IMR-90 (cell line): ENCODE data around the gene NTM. TPM values are rescaled to one million over a fixed set of nuclear protein-coding genes. Genes with fewer than 3 reads are reported as not detected.

ENCODE experiments used
- ATAC-seq: fragments of 200-7000 bp; cut with Tn5 transposase; 2 replicates; pipeline ENCODE4 v1.9.1; 2020; ENCODE audit warnings: low read depth, mild to moderate bottlenecking, moderate library complexity
- BruUV-seq: library from RNA; stranded (reverse); fragments of 400-500 nt; replicated peaks from 2 replicates; lab custom pipeline; 2021; lab: Mats Ljungman, UMichigan
- CTCF ChIA-PET: fragments of 300-600 bp; formaldehyde crosslinking; extraction: SDS; loops from one replicate; lab custom pipeline; 2021; ENCODE audit warnings: antibody characterized with exemption; lab: Yijun Ruan, JAX
- POLR2A ChIA-PET: fragments of 300-600 bp; sonication (Branson Sonifier 250); formaldehyde crosslinking; loops from one replicate; lab custom pipeline; 2022; ENCODE audit warnings: antibody characterized with exemption; ENCODE audit not compliant: unreplicated experiment; lab: Charles Lee
- DNase-seq: peaks from one replicate; pipeline ENCODE4 v3.0.0; 2013
- H2AFZ ChIP-seq: replicated peaks from 2 replicates; pipeline ENCODE3; 2013; ENCODE audit warnings: low read length, mild to moderate bottlenecking; ENCODE audit not compliant: poor library complexity
- H2AK5ac ChIP-seq: 2 replicates; pipeline ENCODE4 v1.6.1; 2013; ENCODE audit warnings: low read depth, low read length, inconsistent platforms
- H2AK9ac ChIP-seq: replicated peaks from 2 replicates; pipeline ENCODE3; 2013; ENCODE audit warnings: mild to moderate bottlenecking, low read depth, low read length, moderate library complexity; ENCODE audit not compliant: poor library complexity
- H2BK120ac ChIP-seq: 2 replicates; pipeline ENCODE4 v1.6.1; 2013; ENCODE audit warnings: low read depth, low read length, inconsistent platforms
- H2BK15ac ChIP-seq: 3 replicates; pipeline ENCODE4 v1.6.1; 2013; ENCODE audit warnings: low read depth, low read length, inconsistent platforms
- H2BK20ac ChIP-seq: 2 replicates; pipeline ENCODE4 v1.6.1; 2013; ENCODE audit warnings: low read depth, mild to moderate bottlenecking, inconsistent platforms, low read length, moderate library complexity
- H2BK5ac ChIP-seq: 2 replicates; pipeline ENCODE4 v1.6.1; 2013; ENCODE audit warnings: mild to moderate bottlenecking, low read depth, low read length, inconsistent platforms; ENCODE audit not compliant: poor library complexity, severe bottlenecking
- H3K14ac ChIP-seq: replicated peaks from 2 replicates; pipeline ENCODE4 v1.6.1; 2013; ENCODE audit warnings: low read depth, low read length, inconsistent platforms
- H3K18ac ChIP-seq: 2 replicates; pipeline ENCODE4 v1.6.1; 2013; ENCODE audit warnings: low read depth, low read length, control low read depth
- H3K23ac ChIP-seq: 2 replicates; pipeline ENCODE4 v1.6.1; 2013; ENCODE audit warnings: low read depth, low read length, inconsistent platforms
- H3K27ac ChIP-seq: 2 replicates; pipeline ENCODE4 v1.5.1; 2013; ENCODE audit warnings: mild to moderate bottlenecking, control low read depth, low read length; ENCODE audit not compliant: insufficient read depth
- H3K27me3 ChIP-seq: 2 replicates; pipeline ENCODE4 v1.6.1; 2013; ENCODE audit warnings: low read length; ENCODE audit not compliant: control insufficient read depth, insufficient read depth
- H3K36me3 ChIP-seq: 2 replicates; pipeline ENCODE4 v1.6.1; 2013; ENCODE audit warnings: low read length, mixed read lengths; ENCODE audit not compliant: control insufficient read depth, insufficient read depth
- H3K4ac ChIP-seq: 2 replicates; pipeline ENCODE4 v1.6.1; 2013; ENCODE audit warnings: low read depth, low read length, inconsistent platforms
- H3K4me1 ChIP-seq: 2 replicates; pipeline ENCODE4 v1.6.1; 2013; ENCODE audit warnings: low read length, mixed read lengths; ENCODE audit not compliant: control insufficient read depth, insufficient read depth
- H3K4me2 ChIP-seq: 2 replicates; pipeline ENCODE4 v1.6.1; 2013; ENCODE audit warnings: low read depth, mild to moderate bottlenecking, control low read depth, low read length, moderate library complexity
- H3K4me3 ChIP-seq: 2 replicates; pipeline ENCODE4 v1.5.1; 2013; ENCODE audit warnings: low read depth, mild to moderate bottlenecking, control low read depth, low read length, moderate library complexity; ENCODE audit not compliant: insufficient read depth
- H3K56ac ChIP-seq: 2 replicates; pipeline ENCODE4 v1.6.1; 2013; ENCODE audit warnings: low read length, inconsistent platforms; ENCODE audit not compliant: insufficient read depth; ENCODE audit errors: extremely low read depth
- H3K79me1 ChIP-seq, 2 experiments: 2 replicates each; pipeline ENCODE4 v1.6.1; 2013; ENCODE audit warnings: low read length in 2 of 2, inconsistent platforms in 1 of 2, low read depth in 1 of 2
- H3K9ac ChIP-seq: 2 replicates; pipeline ENCODE4 v1.6.1; 2013; ENCODE audit warnings: low read depth, low read length, control low read depth
- H3K9me1 ChIP-seq: 2 replicates; pipeline ENCODE4 v1.6.1; 2013; ENCODE audit warnings: low read length, inconsistent platforms; ENCODE audit not compliant: insufficient read depth
- H3K9me3 ChIP-seq: 2 replicates; pipeline ENCODE4 v1.6.1; 2013; ENCODE audit warnings: low read length; ENCODE audit not compliant: control insufficient read depth, insufficient read depth
- H4K20me1 ChIP-seq: 2 replicates; pipeline ENCODE4 v1.6.1; 2013; ENCODE audit warnings: low read length, inconsistent platforms; ENCODE audit not compliant: insufficient read depth
- H4K5ac ChIP-seq: 2 replicates; pipeline ENCODE4 v1.6.1; 2013; ENCODE audit warnings: mild to moderate bottlenecking, low read depth, low read length, control low read depth
- H4K8ac ChIP-seq, 2 experiments: 2 replicates each; pipeline ENCODE4 v1.6.1; 2013; ENCODE audit warnings: low read depth in 2 of 2, low read length in 2 of 2, control low read depth in 1 of 2, inconsistent platforms in 1 of 2
- H4K91ac ChIP-seq: 2 replicates; pipeline ENCODE4 v1.6.1; 2013; ENCODE audit warnings: low read depth, low read length, inconsistent platforms; ENCODE audit not compliant: insufficient read depth
- POLR2A ChIP-seq: IDR thresholded peaks from 2 replicates; pipeline ENCODE4 v1.6.1; 2012; ENCODE audit warnings: mild to moderate bottlenecking, low read depth, low read length
- RCOR1 ChIP-seq: IDR thresholded peaks from 2 replicates; pipeline ENCODE4 v1.6.1; 2012; ENCODE audit warnings: mild to moderate bottlenecking, low read length, improper control_type of control experiment; ENCODE audit not compliant: insufficient replicate concordance
- whole genome bisulfite sequencing, 2 experiments: methylation state at CpG; one replicate each; pipeline versions ENCODE4 v1.1.5 to v1.1.7; 2013; ENCODE audit warnings: missing lambda C conversion rate in 2 of 2; ENCODE audit not compliant: insufficient read length in 1 of 2; ENCODE audit errors: extremely low coverage in 2 of 2; 5-methylcytosine and 5-hydroxymethylcytosine counted together
- dilution Hi-C: fragments of 300-500 bp; cut with HindIII; formaldehyde crosslinking; loops from one replicate; pipeline ENCODE4 v1.14.3; 2018; ENCODE audit warnings: low sequenced_read_pairs; ENCODE audit not compliant: unreplicated experiment
- in situ Hi-C: fragments of 300-500 bp; cut with MboI; formaldehyde crosslinking; loops from 3 replicates; pipeline ENCODE4 v1.14.3; 2019; ENCODE audit warnings: low sequenced_read_pairs, inconsistent platforms, mixed read lengths
- intact Hi-C: fragments of 100-400 bp; cut with micrococcal nuclease; formaldehyde crosslinking; loops from 2 replicates; pipeline ENCODE4 v1.10.0; 2022
- polyA plus RNA-seq, 3 experiments: library from polyadenylated mRNA; depleted of rRNA; stranded (reverse); fragments of >200 nt; gene quantifications; 2 replicates each; pipeline ENCODE4 v1.2.3, GENCODE V29; 2012; ENCODE audit warnings: low replicate concordance in 1 of 3
- total RNA-seq: library from RNA; depleted of rRNA; stranded (reverse); fragments of >200 nt; gene quantifications from 2 replicates; pipeline ENCODE4 v1.2.3, GENCODE V29; 2012

Gene NTM
- total and polyA plus RNA-seq, 2 of the 4 experiments (the other 2 are of a cell fraction) = 19.5 to 25.5 TPM

GRCh38 chr11:131413217-131413616, 42.8 kb downstream of the NTM start:
- no CpG with 5 or more reads among the region's 7 CpGs for WGBS, 2 experiments
- no peak overlapping the region for H3K9ac ChIP-seq
- H2BK20ac ChIP-seq = no peak overlapping the region
- no peak overlapping the region for H2AK5ac ChIP-seq
- no peaks in the 10 kb centered on the region for H4K20me1 ChIP-seq
- no peak overlapping the region for H2BK5ac ChIP-seq
- no peak overlapping the region for H3K27ac ChIP-seq
- H3K4me3 ChIP-seq = no peak overlapping the region
- POLR2A ChIA-PET = no interaction called here
- no peaks in the 10 kb centered on the region for H3K36me3 ChIP-seq
- no peak overlapping the region for H2AK9ac ChIP-seq
- CTCF ChIA-PET = no interaction called here
- no peak overlapping the region for H3K14ac ChIP-seq
- in situ Hi-C loops (no loop called here), dilution Hi-C loops (no loop called here), intact Hi-C loops (no loop called here)
- H3K79me1 ChIP-seq = no peaks in the 10 kb centered on the region
- H3K27me3 ChIP-seq = no peaks in the 10 kb centered on the region; the same call in 1 of the 2 replicates
- H2BK120ac ChIP-seq = no peak overlapping the region
- H4K91ac ChIP-seq = no peak overlapping the region
- H3K9me1 ChIP-seq = no peaks in the 10 kb centered on the region
- H2BK15ac ChIP-seq = no peak overlapping the region
- no peaks in the 10 kb centered on the region for H3K4me1 ChIP-seq
- DNase-seq (no peak), ATAC-seq (no peak)
- H3K4me2 ChIP-seq = no peak overlapping the region
- H2AFZ ChIP-seq = no peak overlapping the region
- H3K56ac ChIP-seq = no peak overlapping the region
- no peak overlapping the region for H4K5ac ChIP-seq
- no TSS peak for BruUV-seq
- H4K8ac ChIP-seq = no peak overlapping the region
- TF ChIP-seq POLR2A (no peak), RCOR1 (no peak)
- H3K4ac ChIP-seq = no peak overlapping the region
- H3K18ac ChIP-seq = no peak overlapping the region
- H3K23ac ChIP-seq = no peak overlapping the region
- no peaks in the 10 kb centered on the region for H3K9me3 ChIP-seq
